Spleen (tissue), 11 donors: Measurements from ENCODE around the gene CHMP3. TPM values are rescaled to one million over a fixed set of nuclear protein-coding genes. Genes with fewer than 3 reads are reported as not detected.
"Not testable (repeated sequence)": the region's sequence is repeated elsewhere in the genome, so short reads cannot be mapped to it uniquely, and the experiment has no call there.

Experiments used
- DNase-seq: peaks from one replicate; pipeline ENCODE4 v3.0.0-alpha.2; 2020
- H3K27ac ChIP-seq, 8 donors: fragments of 200-600 bp; sonication (generic) in 7 of 8; 1 replicate in 4 of 8; 2 replicates in 4 of 8; pipeline versions ENCODE4 v1.5.0 to v1.8.0; 2016 to 2021; ENCODE audit warnings: inconsistent platforms in 4 of 8, mild to moderate bottlenecking in 4 of 8, moderate library complexity in 1 of 8
- H3K27me3 ChIP-seq, 7 donors: fragments of 200-600 bp; sonication (generic) in 6 of 7; replicated peaks in 1 of 7; 1 replicate in 4 of 7; 2 replicates in 3 of 7; pipeline versions ENCODE4 v1.5.0 to v1.8.0; 2016 to 2021; ENCODE audit warnings: inconsistent platforms in 3 of 7, mild to moderate bottlenecking in 1 of 7
- H3K36me3 ChIP-seq, 6 donors: fragments of 200-600 bp; sonication (generic) in 5 of 6; 1 replicate in 4 of 6; 2 replicates in 2 of 6; pipeline versions ENCODE4 v1.5.0 to v1.8.0; 2016 to 2021; ENCODE audit warnings: inconsistent platforms in 2 of 6
- H3K4me1 ChIP-seq, 6 donors: fragments of 200-600 bp; sonication (generic) in 5 of 6; 1 replicate in 3 of 6; 2 replicates in 3 of 6; pipeline versions ENCODE4 v1.5.0 to v1.8.0; 2016 to 2021; ENCODE audit warnings: inconsistent platforms in 3 of 6
- H3K4me3 ChIP-seq, 8 donors: fragments of 200-600 bp; sonication (generic) in 7 of 8; 1 replicate in 4 of 8; 2 replicates in 4 of 8; pipeline versions ENCODE4 v1.5.0 to v1.8.0; 2016 to 2021; ENCODE audit warnings: inconsistent platforms in 4 of 8, mild to moderate bottlenecking in 4 of 8, moderate library complexity in 2 of 8
- H3K9me3 ChIP-seq, 8 donors: fragments of 200-600 bp; sonication (generic) in 7 of 8; 1 replicate in 4 of 8; 2 replicates in 4 of 8; pipeline versions ENCODE4 v1.5.0 to v1.8.0; 2016 to 2021; ENCODE audit warnings: inconsistent platforms in 4 of 8
- CTCF ChIP-seq, 11 experiments: fragments of 200-600 bp in 7 of 11; fragments of 450-650 bp in 4 of 11; sonication (generic) in 4 of 11; IDR thresholded peaks in 8 of 11; conservative IDR thresholded peaks in 3 of 11; 1 replicate in 7 of 11; 2 replicates in 4 of 11; pipeline versions ENCODE4 v1.4.0 to v1.8.0; 2016 to 2021; ENCODE audit warnings: antibody characterized with exemption in 11 of 11, inconsistent platforms in 4 of 11, mild to moderate bottlenecking in 1 of 11
- POLR2A ChIP-seq, 3 donors: fragments of 450-650 bp; IDR thresholded peaks; one replicate each; pipeline ENCODE4 v1.5.1; 2017; ENCODE audit warnings: antibody characterized with exemption in 3 of 3, mild to moderate bottlenecking in 1 of 3
- POLR2AphosphoS5 ChIP-seq, 3 donors: sonication (generic); formaldehyde crosslinking; IDR thresholded peaks; one replicate each; pipeline ENCODE4 v1.5.1; 2017; ENCODE audit warnings: antibody characterized with exemption in 3 of 3
- WGBS, 5 donors: extraction: QIAGEN DNeasy Blood & Tissue Kit in 3 of 5; methylation state at CpG; one replicate each; pipeline versions ENCODE4 v1.1.5 to v1.1.7; 2013 to 2018; 5-methylcytosine and 5-hydroxymethylcytosine counted together
- intact Hi-C: fragments of 100-400 bp; cut with DNase I; formaldehyde crosslinking; loops from one replicate; pipeline ENCODE4 v1.15.0; 2023; ENCODE audit warnings: low total_unique reads
- polyA plus RNA-seq, 3 donors: library from polyadenylated mRNA; stranded (reverse); fragments of 200-250 nt; gene quantifications; one replicate each; pipeline ENCODE4 v1.2.1, GENCODE V29; 2013
- total RNA-seq, 7 donors: library from RNA; depleted of rRNA in 3 of 7; stranded (reverse); fragments of >200 nt in 3 of 7; fragmentation: NEBNext Ultra II Directional in 4 of 7; extraction: Animal tissue kit (Norgen Biotek cat#: 25700) in 4 of 7; gene quantifications; one replicate each; pipeline versions ENCODE4 v1.1.0 to v1.2.1, GENCODE V29; 2016 to 2021
- donor health status: healthy with polysubstance abuse.
- donor health status: DM: no; HTN: no; CAD: no; lungs with moderate emphysema.
- donor health status: DM: no; HTN: no; CAD: no.
- donor health status: Bipolar disorder and iron deficiency.
- donor health status: healthy.
- donor health status: DM: no; HTN: no; CAD: no.
- donor health status: DM: yes; HTN: yes; CAD: no.

The CHMP3 gene
- total and polyA plus RNA-seq, 10 donors, result 33.6 to 125 (median 79.3) TPM

- Histone ChIP-seq H3K27ac (no peak overlapping the region), H3K9me3 (peaks cover 5 to 40% (median 31%) of the 10 kb centered on the region in 8 donors), H3K36me3 (peaks cover 9 to 100% (median 85%) of the 10 kb centered on the region in 6 donors), H3K4me1 (peaks cover 0 to 17% (median 0%) of the 10 kb centered on the region in 6 donors), H3K4me3 (no peak overlapping the region), H3K27me3 (no peaks in the 10 kb centered on the region)
- no peak for TF ChIP-seq POLR2AphosphoS5 (IDR thresholded peaks at IDR 0.05)
- no peak for TF ChIP-seq CTCF (IDR thresholded peaks at IDR 0.05 in 8 of 11, conservative IDR thresholded peaks at IDR 0.05 in 3 of 11)
- no peak for TF ChIP-seq POLR2A (IDR thresholded peaks at IDR 0.05)
- no peak for DNase-seq
- intact Hi-C loops, result no loop called here
- WGBS, 5 donors, result 93 to 100% (median 100%) methylated on average over 2 of the region's 2 CpGs
Observed at GRCh38 chr2:86500325-86501083, 62.7 kb downstream of the CHMP3 start.

DNA sequence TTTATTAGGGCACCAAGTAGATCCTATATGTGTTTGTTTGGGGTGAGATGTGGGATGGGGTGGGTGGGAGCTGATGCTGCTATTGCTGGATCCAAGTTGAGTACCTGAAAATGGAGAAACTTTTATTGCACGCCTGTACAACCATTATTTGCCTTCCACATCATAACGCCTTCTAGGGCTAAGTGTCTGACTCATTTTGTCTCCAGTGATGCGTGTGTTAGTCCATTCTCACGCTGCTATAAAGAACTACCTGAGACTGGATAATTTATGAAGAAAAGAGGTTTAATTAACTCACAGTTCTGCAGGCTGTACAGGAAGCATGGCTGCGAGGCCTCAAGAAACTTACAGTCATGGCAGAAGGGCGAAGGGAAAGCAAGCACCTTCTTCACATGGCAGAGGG lies 63.9 kb downstream of the CHMP3 start:
- peaks cover 5 to 40% (median 31%) of the 10 kb centered on the region in 8 donors for H3K9me3 ChIP-seq
- 83 to 97% (median 93%) methylated on average over 6 of the region's 6 CpGs for WGBS, 5 donors
- intact Hi-C loops, result no loop called here
- no peak for DNase-seq
- no peak overlapping the region for H3K4me3 ChIP-seq
- peaks cover 9 to 100% (median 76%) of the 10 kb centered on the region in 6 donors for H3K36me3 ChIP-seq
- H3K27ac ChIP-seq, result no peak overlapping the region
- TF ChIP-seq POLR2A (IDR thresholded peaks at IDR 0.05) (no peak), CTCF (IDR thresholded peaks at IDR 0.05 in 8 of 11, conservative IDR thresholded peaks at IDR 0.05 in 3 of 11) (no peak), POLR2AphosphoS5 (IDR thresholded peaks at IDR 0.05) (no peak)
- peaks cover 0 to 17% (median 0%) of the 10 kb centered on the region in 6 donors for H3K4me1 ChIP-seq
- no peaks in the 10 kb centered on the region for H3K27me3 ChIP-seq

- Histone ChIP-seq H3K36me3 (peaks cover 9 to 100% (median 74%) of the 10 kb centered on the region in 6 donors), H3K27me3 (no peaks in the 10 kb centered on the region), H3K9me3 (peaks cover 5 to 40% (median 31%) of the 10 kb centered on the region in 8 donors), H3K4me3 (no peak overlapping the region), H3K27ac (no peak overlapping the region), H3K4me1 (peaks cover 0 to 17% (median 0%) of the 10 kb centered on the region in 6 donors)
- 73 to 85% (median 82%) methylated on average over 3 of the region's 3 CpGs for WGBS, 5 donors
- DNase-seq, result no peak
- TF ChIP-seq POLR2AphosphoS5 (IDR thresholded peaks at IDR 0.05), result no peak
- no peak for TF ChIP-seq CTCF (IDR thresholded peaks at IDR 0.05 in 8 of 11, conservative IDR thresholded peaks at IDR 0.05 in 3 of 11)
- no peak for TF ChIP-seq POLR2A (IDR thresholded peaks at IDR 0.05)
- intact Hi-C loops, result no loop called here
Observed at GRCh38 chr2:86498468-86499260, 64.6 kb downstream of the CHMP3 start.

DNA sequence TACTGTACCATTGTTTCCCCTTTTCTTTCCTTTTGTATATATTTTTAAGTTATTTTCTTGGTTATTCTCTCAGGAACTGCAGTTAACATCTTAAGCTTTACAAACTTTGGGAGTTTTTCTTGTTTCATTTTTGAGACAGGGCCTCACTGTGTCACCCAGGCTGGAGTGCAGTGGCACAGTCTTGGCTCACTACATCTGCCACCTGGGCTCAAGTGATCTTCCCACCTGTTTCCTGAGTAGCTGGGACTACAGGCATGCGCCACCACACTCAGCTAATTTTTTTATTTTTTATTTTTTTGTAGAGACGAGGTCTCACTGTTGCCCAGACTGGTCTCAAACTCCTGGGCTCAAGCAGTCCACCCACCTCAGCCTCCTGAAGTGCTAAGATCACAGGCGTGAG lies 66.9 kb downstream of the CHMP3 start:
- H3K9me3 ChIP-seq, result peaks cover 5 to 29% (median 23%) of the 10 kb centered on the region in 8 donors
- DNase-seq, H3K4me3 ChIP-seq, H3K27me3 ChIP-seq, intact Hi-C loops, H3K27ac ChIP-seq: not testable (repeated sequence)
- WGBS, 5 donors, result 54 to 77% (median 68%) methylated on average over 3 of the region's 3 CpGs
- peaks cover 9 to 100% (median 74%) of the 10 kb centered on the region in 6 donors for H3K36me3 ChIP-seq
- H3K4me1 ChIP-seq, result peaks cover 0 to 17% (median 0%) of the 10 kb centered on the region in 6 donors
